DMS53 treated with DMSO at 0.1 percent for 48 hours (cell line): ENCODE data around the gene IQGAP2.
"Not testable (repeated sequence)": the region's sequence is repeated elsewhere in the genome, so short reads cannot be mapped to it uniquely, and the experiment has no call there.

ENCODE experiments used
- DNase-seq: peaks from one replicate; lab custom pipeline; 2025; ENCODE audit not compliant: unreplicated experiment; lab: John Stamatoyannopoulos, UW

Gene IQGAP2

GRCh38 chr5:76414788-76415187, 11.7 kb downstream of the IQGAP2 start:
- no peak for DNase-seq

GRCh38 chr5:76415855-76416254, 12.8 kb downstream of the IQGAP2 start:
- DNase-seq = no peak

GRCh38 chr5:76419597-76420298, 16.7 kb downstream of the IQGAP2 start:
- no peak for DNase-seq

- DNase-seq = no peak
These were observed 19.1 kb downstream of the IQGAP2 start for GRCh38 chr5:76422227-76422626.

- no peak for DNase-seq
These were observed 19.7 kb downstream of the IQGAP2 start for GRCh38 chr5:76422742-76423141.

GRCh38 chr5:76425146-76425545, 22.1 kb downstream of the IQGAP2 start:
- no peak for DNase-seq

GRCh38 chr5:76425928-76426804, 23.1 kb downstream of the IQGAP2 start:
- no peak for DNase-seq

GRCh38 chr5:76427206-76428140, 24.4 kb downstream of the IQGAP2 start:
- DNase-seq = no peak

- not testable (repeated sequence) for DNase-seq
These were observed 25.5 kb downstream of the IQGAP2 start for GRCh38 chr5:76428550-76428949.

- DNase-seq = no peak
These were observed 30.2 kb downstream of the IQGAP2 start for GRCh38 chr5:76433261-76433660.

GRCh38 chr5:76437507-76437906, 34.4 kb downstream of the IQGAP2 start:
- DNase-seq = not testable (repeated sequence)

- DNase-seq = no peak
These were observed 34.9 kb downstream of the IQGAP2 start for GRCh38 chr5:76438025-76438424.

GRCh38 chr5:76439201-76439600, 36.1 kb downstream of the IQGAP2 start:
- no peak for DNase-seq

GRCh38 chr5:76439929-76440328, 36.8 kb downstream of the IQGAP2 start:
- no peak for DNase-seq

- no peak for DNase-seq
These were observed 38.0 kb downstream of the IQGAP2 start for GRCh38 chr5:76441101-76441500.

- DNase-seq = no peak
These were observed 39.0 kb downstream of the IQGAP2 start for GRCh38 chr5:76441890-76442673.

- no peak for DNase-seq
These were observed 40.1 kb downstream of the IQGAP2 start for GRCh38 chr5:76443066-76443800.

GRCh38 chr5:76445063-76445462, 42.0 kb downstream of the IQGAP2 start:
- DNase-seq = no peak

GRCh38 chr5:76445830-76446229, 42.7 kb downstream of the IQGAP2 start:
- no peak for DNase-seq

- no peak for DNase-seq
These were observed 43.7 kb downstream of the IQGAP2 start for GRCh38 chr5:76446776-76447175.
